Astrocyte of the cerebellum (primary cell): ENCODE data around the gene DIAPH1.

Experiments
- DNase-seq: peaks from one replicate; pipeline ENCODE4 v3.0.0-alpha.2; 2011; ENCODE audit warnings: low read depth
- H3K4me3 ChIP-seq: 2 replicates; pipeline ENCODE4 v1.5.1; 2011; ENCODE audit warnings: mild to moderate bottlenecking, low read depth, low read length, moderate library complexity
- CTCF ChIP-seq: IDR thresholded peaks from 2 replicates; pipeline ENCODE4 v1.5.1; 2012; ENCODE audit warnings: low read length, low read depth, moderate library complexity, mild to moderate bottlenecking; ENCODE audit errors: missing control alignments
- in situ Hi-C: cut with HindIII; loops from 2 replicates; pipeline ENCODE4 v1.10.0; 2017; ENCODE audit warnings: low sequenced_read_pairs

Gene DIAPH1

GRCh38 chr5:141496038-141496437, 122.8 kb downstream of the DIAPH1 start:
- in situ Hi-C loops = no loop called here
- no peak for TF ChIP-seq CTCF
- peak; percentile 73 for DNase-seq
- H3K4me3 ChIP-seq = no peak overlapping the region

- no peak for TF ChIP-seq CTCF
- in situ Hi-C loops = no loop called here
- no peak overlapping the region for H3K4me3 ChIP-seq
- no peak for DNase-seq
These were observed 123.4 kb downstream of the DIAPH1 start for GRCh38 chr5:141495453-141495811.

GRCh38 chr5:141494761-141495452, 123.9 kb downstream of the DIAPH1 start:
- no peak overlapping the region for H3K4me3 ChIP-seq
- no peak for DNase-seq
- in situ Hi-C loops = no loop called here
- TF ChIP-seq CTCF = no peak

GRCh38 chr5:141493500-141494422, 125.0 kb downstream of the DIAPH1 start:
- DNase-seq = no peak
- in situ Hi-C loops = no loop called here
- no peak overlapping the region for H3K4me3 ChIP-seq
- TF ChIP-seq CTCF = no peak

GRCh38 chr5:141492168-141492885, 126.5 kb downstream of the DIAPH1 start:
- H3K4me3 ChIP-seq = no peak overlapping the region
- TF ChIP-seq CTCF = no peak
- no peak for DNase-seq
- in situ Hi-C loops = no loop called here

GRCh38 chr5:141491323-141492167, 127.3 kb downstream of the DIAPH1 start:
- in situ Hi-C loops = no loop called here
- no peak for TF ChIP-seq CTCF
- DNase-seq = no peak
- no peak overlapping the region for H3K4me3 ChIP-seq
